GM18507 (cell line): Measurements from ENCODE around the gene ARHGAP1.

Source experiments
- DNase-seq: peaks from one replicate; pipeline ENCODE4 v3.0.0; 2011; ENCODE audit warnings: low read depth; ENCODE audit not compliant: insufficient read length; ENCODE audit errors: extremely low spot score
- FAIRE-seq: peaks from 2 replicates; lab custom pipeline; 2011; peaks lifted over from hg19 to GRCh38; lab: Jason Lieb, UNC

The ARHGAP1 gene

DNA sequence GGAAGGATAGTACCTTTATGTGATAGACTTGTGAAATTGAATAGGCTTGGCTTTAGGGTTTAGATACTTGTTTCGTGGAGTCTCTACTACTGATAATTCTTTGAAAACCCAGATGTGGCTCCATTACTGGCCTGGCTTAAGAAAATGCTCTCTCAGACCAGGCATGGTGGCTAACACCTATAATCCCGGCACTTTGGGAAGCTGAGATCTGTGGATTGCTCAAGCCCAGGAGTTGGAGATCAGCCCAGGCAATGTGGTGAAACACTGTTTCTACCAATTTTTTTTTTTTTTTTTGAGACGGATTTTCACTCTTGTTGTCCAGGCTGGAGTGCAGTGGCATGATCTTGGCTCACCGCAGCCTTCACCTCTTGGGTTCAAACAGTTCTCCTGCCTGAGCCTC is 42.2 kb downstream of the ARHGAP1 start:
- DNase-seq (no peak), FAIRE-seq (no peak)

DNA sequence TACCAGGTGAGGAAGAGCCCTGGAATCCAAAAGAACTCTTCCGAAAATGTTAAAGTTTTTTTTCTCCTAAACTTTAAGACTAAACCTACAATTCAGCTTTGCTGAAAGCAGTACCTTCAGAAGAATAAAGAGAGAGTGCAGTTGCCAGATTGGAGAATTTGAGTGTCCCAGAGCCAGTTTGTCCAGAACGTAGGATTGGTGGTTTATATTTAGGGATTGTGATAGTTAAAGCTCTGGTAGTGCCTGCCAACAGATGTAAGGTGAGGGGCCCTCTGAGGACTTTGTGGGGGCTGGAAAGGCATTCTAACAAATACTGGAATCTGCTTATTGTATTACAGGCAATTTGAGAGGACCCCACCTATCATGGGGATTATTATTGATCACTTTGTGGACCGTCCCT is 43.2 kb downstream of the ARHGAP1 start:
- no peak for DNase-seq
- no peak for FAIRE-seq

DNA sequence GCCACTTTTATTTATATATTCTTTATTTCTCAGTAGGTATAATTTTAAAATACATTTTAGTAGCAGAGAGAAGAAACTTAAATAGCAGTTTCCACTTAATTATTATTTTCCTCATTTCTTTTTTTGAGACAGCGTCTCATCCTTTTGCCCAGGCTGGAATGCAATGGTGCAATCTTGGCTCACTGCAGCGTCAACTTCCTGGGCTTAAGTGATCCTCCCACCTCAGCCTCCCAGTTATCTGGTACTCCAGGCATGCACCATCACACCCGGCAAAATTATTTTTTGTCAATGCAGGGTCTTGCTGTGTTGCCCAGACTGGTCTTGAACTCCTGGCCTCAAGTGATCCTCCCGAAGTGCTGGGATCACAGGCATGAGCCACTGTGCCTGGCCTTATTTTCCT is 44.8 kb downstream of the ARHGAP1 start:
- FAIRE-seq = no peak
- no peak for DNase-seq

DNA sequence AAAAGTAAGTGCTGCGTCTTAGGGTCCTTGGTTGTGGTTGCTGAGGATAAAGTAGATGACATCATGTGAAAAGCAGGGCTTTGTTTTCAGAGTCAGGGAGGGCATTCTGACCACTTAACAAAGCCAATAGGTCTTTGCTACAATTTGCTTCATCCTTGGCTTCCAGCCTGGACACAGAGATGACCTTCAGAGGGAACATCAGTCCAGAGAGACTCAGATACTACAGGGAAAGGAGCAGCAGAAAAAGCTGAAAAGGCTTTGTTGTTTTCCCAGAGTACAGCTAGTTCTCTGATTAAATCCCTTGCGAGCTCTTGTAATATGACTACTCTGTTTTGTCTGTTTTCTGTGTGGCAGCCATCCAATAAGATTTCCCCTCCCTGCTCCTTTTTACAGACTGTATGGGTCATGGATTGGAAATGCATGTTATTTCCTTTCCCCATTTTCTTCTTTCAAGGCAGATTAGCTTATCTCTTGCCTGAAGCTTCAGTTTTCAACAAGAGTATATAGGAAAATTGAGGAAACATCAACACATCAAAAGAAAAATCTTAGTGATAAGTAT is 51.2 kb downstream of the ARHGAP1 start:
- no peak for DNase-seq
- no peak for FAIRE-seq

DNA sequence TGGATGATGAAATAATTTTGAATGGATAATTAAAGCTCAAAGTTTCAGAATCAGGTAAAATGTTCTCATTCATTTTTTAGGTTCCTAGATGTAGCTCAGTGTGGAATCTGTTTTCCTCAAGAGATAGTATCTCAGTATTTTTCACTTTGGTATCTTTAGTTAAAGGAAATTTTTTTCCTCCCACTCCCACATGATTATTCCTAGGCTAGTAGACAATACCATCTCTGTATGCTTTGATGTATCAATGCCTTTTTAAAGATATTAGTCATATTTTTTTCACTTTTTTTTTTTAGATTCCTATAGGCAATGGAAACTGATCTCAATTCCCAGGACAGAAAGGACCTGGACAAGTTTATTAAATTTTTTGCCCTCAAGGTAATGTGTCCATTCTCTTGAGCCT is 56.4 kb downstream of the ARHGAP1 start:
- no peak for DNase-seq
- FAIRE-seq = no peak

DNA sequence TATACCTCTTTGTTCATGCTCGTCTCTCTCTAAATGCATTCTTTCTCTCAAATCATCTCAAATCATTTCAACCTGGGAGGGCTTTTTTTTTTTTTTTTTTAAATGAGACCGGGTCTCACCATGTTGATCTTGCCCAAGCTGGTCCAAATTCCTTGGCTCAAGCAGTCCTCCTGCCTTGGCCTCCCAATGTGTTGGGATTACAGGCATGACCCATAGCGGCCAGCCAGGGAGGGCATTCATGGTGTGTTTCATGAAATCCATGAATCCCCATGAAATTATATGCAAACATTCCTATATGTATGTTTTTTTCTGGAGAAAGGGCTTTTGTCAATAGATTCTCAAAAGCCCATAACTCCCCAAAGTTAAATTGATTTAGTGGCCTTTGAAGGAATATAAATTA is 56.9 kb downstream of the ARHGAP1 start:
- no peak for DNase-seq
- no peak for FAIRE-seq

DNA sequence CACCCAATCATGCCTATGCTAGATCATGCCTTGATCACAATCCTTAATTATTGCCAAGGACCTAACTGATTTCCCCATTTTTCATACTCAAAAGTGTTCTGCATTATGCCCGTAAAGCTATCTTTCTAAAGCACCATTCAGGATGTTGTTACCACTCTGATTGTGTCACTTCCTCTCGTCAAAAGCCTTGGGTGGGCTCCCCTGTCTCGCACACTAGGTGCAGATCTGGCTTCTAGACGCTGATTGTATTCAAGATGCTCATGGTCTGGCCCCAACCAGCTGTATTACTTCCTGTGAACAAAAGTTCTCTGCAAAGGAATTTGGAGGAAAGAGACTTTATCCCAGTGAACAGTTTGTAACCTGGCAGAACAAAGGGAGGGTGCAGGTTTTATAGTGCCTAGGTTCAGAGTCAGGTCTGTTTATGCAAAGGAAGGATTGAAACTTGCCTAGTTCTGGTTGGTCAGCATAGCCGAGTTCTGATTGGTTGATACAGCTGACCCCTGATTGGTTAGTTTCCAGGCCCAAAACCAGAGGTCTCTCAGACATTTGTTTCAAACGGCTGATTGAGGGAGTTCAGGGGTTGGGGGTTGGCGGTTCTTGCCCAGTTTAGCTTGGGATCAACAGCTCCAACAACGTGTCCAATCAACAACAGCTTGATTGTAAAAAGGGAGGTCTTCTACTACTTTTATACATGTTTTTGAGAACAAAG is 57.6 kb downstream of the ARHGAP1 start:
- no peak for FAIRE-seq
- no peak for DNase-seq

DNA sequence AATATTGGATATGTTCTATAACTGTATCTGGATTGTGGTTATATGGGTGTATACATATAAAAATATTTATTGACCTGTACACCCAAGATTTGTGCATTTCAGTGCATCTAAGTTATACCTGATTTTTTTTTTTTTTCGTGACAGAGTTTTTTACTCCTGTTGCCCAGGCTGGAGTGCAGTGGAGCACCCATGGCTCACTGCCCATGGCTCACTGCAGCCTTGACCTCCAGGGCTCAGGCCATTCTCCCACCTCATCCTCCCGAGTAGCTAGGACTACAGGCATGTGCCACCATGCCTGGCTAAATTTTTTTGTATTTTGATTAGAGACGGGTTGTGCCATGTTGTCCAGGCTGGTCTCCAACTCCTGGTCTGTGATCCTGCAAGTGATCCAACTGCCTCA is 58.8 kb downstream of the ARHGAP1 start:
- DNase-seq = no peak

DNA sequence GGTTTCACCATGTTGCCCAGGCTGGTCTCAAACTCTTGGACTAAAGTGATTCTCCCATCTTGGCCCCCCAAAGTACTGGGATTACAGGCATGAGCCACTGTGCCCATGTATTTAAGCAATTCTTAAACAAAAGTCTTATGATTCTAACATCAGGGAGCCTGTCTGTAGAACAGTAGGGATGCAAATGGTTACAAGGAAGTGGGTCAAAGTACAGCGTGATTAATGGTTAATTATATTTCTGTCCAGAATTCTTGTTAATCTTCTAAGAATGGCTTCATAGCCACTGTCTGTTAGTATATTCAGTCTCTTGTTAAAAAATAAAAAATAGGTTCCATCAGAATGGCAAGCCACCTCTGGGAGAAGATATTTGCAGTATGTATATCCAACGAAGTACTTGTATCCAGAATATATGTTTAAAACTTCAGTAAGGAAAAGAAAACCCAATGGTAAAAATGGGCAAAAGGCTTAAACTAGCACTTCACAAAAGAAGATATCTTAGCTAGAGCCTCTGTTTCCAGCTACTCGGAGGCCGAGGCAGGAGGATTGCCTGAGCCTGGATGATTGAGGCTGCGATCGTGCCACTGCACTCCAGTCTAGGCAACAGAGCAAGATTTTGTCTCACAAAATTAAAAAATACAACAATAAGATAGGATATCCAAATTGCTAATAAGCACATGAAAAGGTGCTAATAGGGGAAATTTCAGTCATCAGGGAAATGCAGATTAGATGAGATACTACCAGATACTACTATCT is 60.2 kb downstream of the ARHGAP1 start:
- DNase-seq (no peak), FAIRE-seq (no peak)

More for the DNA sequence above, 58.8 kb downstream of the ARHGAP1 start:
- FAIRE-seq = no peak

DNA sequence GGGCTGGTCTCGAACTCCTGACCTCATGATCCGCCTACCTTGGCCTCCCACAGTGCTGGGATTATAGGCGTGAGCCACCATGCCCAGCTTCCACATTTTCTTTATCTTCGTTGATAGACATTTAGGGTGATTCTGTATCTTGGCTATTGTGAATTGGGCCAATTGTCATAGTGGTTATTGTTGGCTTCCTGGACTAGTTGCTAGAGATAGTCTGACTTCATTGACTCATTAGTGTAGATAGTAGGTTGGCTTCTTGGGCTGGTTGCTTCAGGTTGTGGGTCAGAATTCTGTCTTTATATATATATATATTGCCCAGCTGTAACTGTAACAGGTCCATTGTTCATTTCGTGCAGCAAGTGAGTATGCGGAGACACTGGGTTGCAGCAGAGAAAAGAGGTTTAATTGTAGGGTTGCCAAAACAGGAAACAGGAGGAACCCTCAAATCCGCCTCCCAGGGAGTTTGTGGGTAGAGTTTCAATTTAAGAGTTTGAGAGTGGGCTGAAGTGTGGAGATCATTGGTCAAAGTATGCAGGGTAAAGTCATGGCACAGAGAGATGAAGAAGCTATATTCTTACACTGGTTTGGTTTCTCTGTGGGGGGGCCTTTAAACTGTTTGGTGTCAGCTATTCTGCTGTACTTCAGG is 61.1 kb downstream of the ARHGAP1 start:
- DNase-seq = no peak

DNA sequence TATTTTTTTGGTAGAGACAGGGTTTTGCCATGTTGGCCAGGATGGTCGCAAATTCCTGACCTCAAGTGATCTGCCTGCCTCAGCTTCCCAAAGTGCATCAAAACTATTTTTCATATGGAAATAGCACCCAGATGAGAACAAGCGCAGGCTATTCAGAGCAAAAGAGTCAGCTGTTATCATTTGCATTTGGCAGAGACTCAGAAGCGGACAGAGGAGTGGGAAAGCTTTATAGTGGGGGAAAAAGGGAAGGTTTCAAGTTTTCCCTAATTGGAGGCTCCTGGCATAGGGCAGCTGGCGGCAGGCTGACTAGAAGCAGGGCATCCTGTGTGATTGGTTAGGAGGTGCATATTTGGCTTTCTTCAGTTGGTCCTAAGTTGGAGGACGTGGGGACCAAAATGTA is 62.9 kb downstream of the ARHGAP1 start:
- no peak for DNase-seq
- FAIRE-seq = no peak

More for the DNA sequence above, 61.1 kb downstream of the ARHGAP1 start:
- no peak for FAIRE-seq

DNA sequence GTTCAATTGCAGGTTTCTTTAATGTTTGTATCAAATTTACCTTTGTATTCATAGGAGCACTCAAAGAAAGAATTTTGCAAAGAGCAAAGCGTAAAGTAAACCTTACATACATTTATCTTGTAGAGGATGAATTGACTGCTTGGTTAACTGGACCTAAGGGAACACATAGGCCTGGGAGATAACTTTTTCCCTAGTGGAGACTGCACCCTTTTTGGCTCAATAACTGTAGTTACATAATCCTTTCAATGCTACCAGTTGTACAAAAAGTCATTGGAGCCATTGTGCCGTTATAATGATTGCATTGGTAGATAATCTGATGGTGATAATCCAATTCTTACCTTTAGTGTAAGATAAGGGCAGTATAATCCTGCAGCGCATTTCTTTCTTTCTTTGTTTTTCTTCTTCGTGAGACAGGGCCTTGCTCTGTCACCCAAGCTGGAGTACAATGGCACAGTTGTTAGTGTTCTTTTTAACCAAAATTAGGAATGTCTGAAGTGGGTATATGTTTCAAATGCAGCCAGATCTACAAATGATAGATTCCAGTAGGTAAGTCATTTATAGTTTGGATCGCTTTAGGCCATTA is 64.8 kb downstream of the ARHGAP1 start:
- DNase-seq (no peak), FAIRE-seq (no peak)

DNA sequence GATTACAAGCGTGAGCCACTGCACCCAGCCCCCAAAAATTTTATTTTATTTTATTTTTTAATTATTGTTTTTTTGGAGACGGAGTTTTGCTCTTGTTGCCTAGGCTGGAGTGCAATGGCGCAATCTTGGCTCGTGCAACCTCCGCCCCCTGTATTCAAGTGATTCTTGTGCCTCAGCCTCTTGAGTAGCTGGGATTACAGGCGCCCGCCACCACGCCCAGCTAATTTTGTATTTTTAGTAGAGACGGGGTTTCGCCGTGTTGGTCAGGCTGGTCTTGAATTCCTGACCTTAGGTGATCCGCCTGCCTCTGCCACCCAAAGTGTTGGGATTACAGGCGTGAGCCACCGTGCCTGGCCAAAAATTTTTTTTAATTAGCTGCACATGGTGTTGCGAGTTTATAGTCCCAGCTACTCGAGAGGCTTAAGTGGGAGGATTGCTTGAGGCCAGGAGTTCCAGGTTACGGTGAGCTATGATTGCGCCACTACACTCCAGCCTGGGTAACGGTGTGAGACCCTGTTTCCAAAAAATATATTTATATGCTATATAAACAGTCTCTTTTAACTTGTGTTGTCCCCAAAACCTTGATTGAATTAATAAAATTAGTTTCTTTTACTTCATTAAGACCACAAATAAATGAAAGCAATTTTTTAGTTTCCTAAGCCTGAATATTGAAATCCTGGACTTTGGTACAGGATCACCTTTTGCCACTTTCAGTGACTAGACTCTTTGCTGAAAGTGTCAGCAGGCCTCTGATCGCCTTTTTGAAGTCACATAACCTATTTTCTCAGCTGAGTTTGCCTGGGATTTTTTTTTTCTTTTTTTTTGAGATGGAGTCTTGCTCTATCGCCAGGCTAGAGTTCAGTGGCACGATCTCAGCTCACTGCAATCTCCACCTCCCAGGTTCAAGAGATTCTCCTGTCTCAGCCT is 66.9 kb downstream of the ARHGAP1 start:
- DNase-seq (no peak), FAIRE-seq (no peak)

DNA sequence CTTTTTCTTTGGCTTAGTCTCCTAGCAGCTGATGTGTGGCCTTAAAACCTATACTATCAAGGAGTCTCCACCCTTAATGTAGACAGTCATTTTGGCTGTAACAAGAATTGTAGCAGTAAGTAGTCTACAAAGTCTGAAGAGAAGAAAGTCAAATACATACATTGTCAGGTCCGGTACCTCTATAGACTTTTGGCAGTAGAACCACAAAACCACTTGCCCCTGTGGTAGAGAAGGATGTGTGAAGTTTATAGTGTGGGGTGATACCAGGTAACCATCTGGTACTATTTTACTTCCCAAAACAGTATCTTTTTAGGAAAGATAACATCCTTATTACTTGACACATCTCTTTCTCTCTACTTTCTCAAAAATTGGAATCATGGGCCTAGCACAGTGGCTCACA is 67.9 kb downstream of the ARHGAP1 start:
- DNase-seq = no peak
- FAIRE-seq = no peak

DNA sequence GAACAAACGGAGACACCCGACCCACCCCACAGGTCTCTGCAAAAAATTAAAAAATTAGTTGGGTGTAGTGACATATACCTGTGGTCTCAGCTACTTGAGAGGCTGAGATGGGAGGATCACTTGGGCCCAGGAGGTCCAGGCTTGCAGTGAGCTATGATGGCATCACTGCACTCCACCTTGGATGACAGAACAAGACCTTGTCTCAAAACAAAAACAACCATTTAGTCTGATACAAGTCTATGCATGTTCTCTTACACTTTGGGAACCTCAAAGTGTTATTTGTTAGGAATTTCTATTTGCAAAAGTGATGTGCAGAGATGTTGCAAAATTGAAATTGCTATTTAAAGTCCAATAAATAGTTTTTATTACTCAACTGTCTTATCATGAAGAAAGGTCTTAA is 68.7 kb downstream of the ARHGAP1 start:
- FAIRE-seq = no peak
- no peak for DNase-seq

DNA sequence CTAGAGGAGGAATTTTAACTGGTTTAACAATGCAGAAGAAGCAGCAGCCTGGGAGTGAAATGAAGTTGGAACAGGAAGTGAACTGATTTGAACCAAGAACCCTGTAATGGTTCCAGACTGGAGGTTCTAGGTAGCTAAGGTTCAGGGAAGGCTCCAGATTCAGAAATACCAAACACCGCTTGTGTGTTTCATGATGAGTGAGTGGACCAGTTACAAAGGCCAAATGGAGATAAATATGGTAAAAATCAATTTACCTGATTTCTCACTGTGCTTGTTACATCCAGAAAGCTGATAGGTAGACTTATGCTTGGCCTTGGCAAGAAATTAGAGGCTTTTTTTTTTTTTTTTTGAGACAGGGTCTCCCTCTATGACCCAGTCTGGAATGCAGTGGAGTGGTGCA is 70.2 kb downstream of the ARHGAP1 start:
- FAIRE-seq = no peak
- no peak for DNase-seq

DNA sequence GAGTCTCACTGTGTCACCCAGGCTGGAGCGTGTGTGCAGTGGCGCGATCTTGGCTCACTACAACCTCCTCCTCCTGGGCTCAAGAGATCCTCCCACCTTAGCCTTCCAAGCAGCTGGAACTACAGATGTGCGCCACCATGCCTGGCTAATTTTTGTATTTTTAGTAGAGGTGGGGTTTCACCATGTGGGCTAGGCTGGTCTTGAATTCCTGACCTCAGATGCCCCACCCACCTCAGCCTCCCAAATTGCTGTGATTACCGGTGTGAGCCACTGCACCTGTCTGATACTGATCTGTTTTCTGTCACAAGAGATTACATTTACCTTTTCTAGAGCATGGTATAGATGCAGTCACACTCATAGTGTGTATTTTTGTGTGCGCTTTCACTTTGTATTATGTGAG is 71.5 kb downstream of the ARHGAP1 start:
- no peak for FAIRE-seq

More for the DNA sequence above, 71.5 kb downstream of the ARHGAP1 start:
- no peak for DNase-seq
